HG02798 (cell line): ENCODE data around the gene ZBP1.
"Not testable (repeated sequence)": the region's sequence is repeated elsewhere in the genome, so short reads cannot be mapped to it uniquely, and the experiment has no call there.

Source experiments
- ATAC-seq: cut with Tn5 transposase; IDR thresholded peaks from one replicate; pipeline ENCODE4 v1.9.1; 2021; ENCODE audit warnings: mild to moderate bottlenecking; ENCODE audit not compliant: unreplicated experiment, poor library complexity

The ZBP1 gene

DNA sequence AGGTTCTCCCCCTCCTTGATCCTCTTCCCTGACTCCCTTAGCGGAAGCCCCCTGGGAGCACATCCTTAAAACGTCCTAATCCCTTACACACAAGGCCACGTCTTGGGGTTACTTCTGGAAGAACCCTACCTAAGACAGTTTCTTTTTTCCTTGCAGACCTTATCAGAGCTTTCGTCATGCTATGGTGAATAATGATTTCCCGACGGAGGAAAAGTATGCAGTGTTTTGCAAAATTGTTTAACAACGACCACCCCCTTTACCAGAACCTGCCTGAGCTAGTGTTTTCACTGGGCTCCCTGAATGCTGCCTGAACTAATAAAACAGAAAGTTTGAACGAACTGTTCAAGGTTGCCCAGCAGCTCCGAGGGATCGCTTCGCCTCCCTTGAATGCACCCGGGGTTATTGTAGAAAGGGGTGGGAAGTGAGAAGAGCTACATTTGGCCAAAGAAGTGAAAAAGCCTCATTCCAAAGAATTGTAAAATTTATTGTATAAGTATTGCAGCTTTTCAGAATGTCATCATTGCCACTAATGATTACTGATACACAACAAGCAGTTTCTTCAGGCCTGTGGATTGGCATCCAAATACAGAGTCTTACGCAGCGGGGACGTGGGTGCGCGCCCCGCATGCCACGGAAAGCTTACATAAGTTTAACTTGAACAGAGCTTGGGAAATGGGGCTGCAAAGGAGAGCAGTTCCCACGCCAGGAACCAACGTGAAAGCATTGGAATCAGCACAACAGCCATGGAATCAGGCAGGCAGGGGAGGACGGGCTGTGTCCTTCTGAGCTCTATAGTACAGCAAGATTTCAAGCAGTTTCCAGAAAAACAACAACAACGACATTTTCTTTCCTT lies 27.9 kb upstream of the ZBP1 start:
- ATAC-seq, result no peak

DNA sequence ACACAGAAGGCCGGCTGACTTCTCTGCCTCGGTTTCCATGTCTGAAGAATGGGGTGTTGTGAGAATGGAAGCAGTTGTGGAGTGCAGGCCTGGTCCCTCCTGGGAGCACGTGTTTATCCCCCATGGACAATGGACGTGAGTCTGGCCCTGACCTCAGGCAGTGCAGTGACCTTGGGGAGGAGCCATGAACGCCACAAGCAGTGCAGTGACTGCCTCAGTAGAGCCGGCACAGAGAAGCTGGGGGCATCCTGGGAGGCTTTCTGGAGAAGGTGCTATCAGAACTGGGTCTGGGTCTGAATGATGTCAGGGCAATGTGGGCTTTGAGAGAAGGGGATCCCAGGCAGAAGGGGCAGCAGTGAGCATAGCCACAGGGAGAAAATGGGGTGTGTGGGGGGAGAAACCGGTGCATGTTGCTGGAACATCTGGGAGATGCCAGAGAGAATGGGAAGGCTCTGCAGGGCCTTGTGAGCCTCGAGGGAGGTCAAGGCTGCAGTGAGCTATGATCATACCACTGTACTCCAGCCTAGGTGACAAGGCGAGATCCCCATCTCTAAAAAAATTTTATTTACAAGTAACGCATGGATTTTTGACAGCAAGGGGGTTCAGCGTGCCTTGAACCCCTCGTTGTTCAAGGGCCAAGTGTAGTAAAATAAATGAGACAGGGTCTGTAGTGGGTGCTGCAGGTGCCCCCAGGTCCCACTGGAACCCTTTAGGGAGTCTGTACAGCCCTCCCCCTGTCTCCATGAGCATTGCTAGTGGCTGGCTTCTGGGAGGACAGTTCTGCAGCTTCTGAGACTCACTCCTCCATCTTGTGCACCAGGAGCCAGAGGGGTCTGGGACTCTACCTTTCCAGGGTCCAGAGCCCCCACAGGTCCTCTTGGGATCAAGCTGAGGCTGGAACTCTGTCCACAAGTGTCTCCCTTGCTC lies 27.0 kb upstream of the ZBP1 start:
- no peak for ATAC-seq

DNA sequence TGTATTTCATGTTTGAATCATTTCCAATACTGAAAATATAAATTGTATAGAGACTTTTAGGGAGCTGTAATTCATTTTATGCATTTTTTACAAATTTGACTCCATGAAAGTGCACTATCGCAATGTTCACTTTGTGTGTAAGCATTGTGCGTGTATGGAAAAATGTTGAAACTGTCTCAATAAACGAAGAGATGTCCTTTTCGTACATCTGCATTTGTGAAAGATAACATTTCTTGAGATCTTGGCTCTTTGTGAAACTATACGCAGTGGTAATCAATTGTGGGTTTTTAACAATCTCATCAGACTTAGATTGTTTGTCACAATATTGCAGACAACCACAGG lies 18.6 kb upstream of the ZBP1 start:
- no peak for ATAC-seq

DNA sequence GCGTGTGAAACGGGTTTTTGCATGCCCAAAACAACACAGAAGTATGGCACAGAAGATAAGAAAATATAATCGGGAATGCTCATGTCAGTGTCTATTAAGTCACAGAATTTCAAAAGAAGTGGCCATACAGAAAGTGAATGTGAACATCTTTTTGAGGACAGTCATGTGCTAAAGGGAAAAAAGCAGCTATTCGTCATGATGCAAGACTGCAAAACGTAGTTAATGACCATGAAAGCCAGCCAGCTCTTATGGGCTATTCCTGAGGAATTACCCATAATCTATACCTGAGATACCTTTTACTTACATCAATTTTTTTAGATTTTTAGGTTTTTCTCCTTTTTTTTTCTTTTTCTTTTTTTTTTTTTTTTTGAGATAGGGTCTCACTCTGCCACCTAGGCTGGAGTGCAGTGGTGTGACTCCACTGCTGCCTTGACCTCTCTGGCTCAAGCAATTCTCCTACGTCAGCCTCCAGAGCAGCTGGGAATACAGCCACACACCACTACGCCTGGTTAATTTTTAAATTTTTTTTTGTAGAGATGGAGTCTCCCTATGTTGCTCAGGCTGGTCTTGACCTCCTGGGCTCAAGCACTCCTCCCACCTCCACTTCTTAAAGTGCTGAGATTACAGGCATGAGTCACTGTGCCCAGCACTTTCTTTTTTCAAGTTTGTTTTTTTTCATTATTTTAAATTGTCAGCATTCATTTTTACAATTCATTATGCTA lies 18.1 kb upstream of the ZBP1 start:
- ATAC-seq, result no peak

DNA sequence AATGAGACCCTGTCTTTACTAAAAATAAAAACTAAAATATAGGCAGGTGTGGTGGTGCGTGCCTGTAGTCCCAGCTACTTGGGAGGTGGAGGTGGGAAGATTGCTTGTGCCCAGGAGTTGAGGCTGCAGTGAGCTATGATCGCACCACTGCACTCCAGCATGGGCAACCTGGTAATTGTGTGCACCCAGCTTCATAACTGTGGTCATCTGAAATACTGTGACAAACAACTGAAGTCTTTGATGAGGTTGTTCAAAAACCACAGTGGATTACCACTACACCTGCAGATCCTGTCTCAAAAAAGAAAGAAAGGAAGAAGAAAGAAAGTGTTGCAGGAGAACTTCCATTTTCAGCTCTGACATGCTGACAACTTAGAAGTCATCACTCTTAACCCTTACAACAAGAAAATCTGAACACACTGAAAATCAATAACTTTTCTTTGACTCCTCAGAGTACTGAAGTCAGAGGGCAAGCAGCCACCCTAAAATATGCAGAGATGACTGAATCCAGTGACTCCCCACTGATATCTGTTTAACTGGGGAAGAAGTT lies 13.8 kb upstream of the ZBP1 start:
- no peak for ATAC-seq

DNA sequence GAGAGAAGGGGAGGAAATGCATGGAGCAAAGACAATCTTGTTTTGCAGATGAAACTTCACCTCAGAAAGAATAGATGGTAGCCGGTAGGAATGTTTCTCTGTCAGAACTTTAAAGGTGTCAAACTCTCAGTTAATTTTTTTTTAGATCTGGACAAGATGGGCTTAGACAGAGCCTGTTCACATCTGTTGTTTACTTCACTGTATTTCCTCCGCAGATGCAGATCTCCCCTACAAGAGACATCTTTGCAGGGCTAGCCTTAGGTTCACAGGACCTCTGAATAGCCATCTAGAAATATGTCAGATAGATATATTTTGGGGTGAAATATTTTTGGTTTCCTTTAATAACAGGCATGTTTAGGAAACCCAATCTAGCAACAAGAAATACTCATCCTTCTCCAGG lies 12.1 kb upstream of the ZBP1 start:
- ATAC-seq, result no peak

DNA sequence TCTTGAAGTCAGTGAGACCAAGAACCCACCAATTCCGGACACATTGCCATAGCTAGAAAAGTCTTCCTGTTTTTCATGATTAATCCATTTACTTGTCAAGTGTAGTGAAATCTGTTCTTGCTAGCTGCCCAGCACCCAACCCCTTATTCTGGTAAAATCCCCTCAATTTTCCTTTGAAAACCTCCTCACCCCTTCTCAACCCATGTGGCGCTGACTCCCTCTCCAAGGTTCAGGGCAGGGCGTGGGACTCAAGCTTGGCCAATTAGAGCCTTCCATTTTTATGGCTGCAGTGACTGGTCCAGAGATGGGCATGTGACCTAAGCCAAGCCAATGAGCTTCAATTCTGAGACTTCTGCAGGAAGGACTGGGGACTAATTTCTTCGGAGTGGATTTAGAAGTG lies 9.8 kb upstream of the ZBP1 start:
- no peak for ATAC-seq

DNA sequence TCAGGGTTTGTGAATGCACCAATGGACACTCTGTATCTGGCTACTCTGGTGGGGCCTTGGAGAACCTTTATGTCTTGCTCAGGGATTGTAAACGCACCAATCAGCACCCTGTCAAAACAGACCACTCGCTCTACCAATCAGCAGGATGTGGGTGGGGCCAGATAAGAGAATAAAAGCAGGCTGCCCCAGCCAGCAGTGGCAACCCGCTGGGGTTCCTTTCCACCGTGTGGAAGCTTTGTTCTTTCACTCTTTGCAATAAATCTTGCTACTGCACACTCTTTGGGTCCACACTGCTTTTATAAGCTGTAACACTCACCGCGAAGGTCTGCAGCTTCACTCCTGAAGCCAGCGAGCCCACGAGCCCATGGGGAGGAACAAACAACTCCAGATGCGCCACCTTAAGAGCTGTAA lies 9.3 kb upstream of the ZBP1 start:
- not testable (repeated sequence) for ATAC-seq

DNA sequence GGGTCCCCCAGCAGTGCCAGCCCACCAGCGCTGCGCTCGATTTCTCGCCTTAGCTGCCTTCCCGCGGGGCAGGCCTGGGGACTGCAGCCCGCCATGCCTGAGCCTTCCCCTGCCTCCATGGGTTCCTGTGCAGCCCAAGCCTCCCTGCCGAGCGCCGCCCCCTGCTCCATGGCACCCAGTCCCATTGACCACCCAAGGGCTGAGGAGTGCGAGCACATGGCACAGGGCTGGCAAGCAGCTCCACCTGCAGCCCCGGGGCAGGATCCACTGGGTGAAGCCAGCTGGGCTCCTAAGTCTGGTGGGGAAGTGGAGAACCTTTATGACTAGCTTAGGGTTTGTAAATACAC lies 8.7 kb upstream of the ZBP1 start:
- ATAC-seq, result not testable (repeated sequence)

DNA sequence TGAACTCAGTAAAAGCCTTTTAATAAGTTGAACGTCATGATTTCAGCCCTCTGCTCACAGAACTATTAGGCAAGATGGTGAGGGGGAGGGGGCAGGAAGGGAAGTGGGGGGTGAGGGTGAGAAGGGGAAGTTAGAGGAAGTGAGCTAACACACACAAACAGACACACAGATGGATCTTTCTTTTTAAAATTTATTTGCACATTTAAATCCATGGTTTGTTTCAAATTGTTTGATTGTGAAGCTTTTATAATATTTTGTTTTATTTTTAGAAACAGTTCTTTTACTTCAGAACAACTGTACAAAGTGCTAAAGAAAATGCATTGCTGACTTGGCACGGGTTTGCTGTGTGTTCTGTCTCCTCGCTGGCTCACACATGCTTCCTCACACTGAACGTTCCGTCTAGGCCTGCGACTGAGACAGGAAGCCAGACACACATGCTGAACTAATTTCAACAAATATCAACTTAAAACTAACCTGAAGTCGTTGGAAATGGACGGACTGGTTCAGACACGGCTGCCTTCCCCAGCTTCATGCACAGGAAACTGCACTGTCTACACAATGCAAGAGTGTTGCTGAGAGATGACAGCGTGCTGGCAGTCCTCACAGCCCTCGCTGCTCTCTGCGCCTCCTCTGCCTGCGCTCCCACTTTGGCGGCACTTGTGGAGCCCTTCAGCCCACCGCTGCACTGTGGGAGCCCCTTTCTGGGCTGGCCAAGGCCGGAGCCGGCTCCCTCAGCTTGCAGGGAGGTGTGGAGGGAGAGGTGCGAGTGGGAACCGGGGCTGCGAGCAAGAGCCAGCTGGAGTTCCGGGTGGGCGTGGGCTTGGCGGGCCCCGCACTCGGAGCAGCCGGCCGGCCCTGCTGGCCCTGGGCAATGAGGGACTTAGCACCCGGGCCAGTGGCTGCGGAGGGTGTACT lies 8.1 kb upstream of the ZBP1 start:
- no peak for ATAC-seq

DNA sequence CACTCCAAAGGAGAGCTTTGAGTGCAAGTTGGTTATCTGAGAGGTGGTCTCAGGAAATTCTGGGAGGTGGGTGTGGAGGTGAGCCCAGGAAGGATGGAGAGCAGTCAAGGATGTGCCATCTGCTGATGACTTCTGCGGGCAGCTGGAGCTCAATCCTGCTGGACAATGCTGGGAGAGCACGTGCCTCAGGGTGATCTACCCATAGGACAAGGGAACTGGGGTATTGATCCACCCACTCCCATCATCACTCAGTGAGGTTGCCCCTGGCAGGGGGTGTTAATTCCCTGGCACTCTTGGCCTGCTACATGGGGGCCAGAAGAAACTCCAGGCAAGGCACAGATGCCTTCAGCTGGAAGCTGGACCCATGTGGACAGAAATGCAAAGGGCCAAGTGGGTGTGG lies 7.1 kb upstream of the ZBP1 start:
- ATAC-seq, result no peak

DNA sequence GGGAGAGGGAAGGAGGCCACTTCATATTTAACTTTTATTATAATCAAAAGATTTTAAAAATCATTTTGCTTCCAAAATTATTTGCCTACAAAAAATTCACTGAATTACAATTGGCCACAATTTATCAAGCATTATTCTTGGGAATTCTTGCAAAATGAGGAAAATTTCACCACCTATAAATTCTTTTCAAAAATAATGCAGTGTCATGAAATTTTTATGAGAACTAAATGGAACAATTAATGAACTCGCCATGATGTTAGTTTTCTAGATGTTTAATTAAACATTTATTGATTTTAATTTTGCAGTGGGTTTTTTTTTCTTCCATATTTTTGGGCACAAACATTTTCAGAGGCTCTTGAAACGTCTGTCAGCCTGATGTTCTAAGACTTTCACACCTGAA lies 5.8 kb upstream of the ZBP1 start:
- ATAC-seq, result no peak

DNA sequence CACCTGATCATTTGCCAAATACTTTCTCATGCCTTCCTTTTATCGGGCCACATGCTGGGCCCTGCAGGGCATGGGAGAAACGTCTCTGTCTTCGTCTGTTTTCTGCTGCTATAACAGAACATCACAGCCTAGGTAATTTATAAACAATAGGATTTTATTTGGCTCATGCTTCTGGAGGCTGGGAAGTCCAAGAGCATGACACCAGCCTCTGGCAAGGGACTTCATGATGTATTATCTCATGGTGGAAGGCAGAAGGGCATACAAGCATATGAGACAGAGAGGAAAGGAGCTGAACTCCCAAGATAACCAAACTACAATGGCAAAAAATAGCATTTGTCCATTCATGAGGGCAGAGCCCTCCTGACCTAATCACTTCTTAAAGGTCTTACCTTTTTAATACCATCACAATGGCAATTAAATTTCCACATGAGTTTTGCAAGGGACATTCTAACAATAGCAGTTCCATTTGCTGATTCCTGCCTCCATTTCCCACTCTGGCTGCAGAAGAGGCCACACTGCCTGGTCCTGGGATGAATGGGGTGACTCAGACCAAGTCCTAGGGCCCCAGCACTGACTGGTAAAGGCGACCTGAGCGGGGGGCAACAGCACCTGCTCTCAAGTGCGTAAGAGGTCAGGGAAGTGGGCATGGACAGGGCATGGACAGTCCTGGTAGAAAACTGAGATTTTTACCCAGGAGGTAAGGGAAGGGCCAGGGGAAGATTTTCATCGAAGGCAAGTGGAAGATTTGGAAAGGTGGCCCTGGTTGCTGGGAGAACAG lies 5.1 kb upstream of the ZBP1 start:
- no peak for ATAC-seq

DNA sequence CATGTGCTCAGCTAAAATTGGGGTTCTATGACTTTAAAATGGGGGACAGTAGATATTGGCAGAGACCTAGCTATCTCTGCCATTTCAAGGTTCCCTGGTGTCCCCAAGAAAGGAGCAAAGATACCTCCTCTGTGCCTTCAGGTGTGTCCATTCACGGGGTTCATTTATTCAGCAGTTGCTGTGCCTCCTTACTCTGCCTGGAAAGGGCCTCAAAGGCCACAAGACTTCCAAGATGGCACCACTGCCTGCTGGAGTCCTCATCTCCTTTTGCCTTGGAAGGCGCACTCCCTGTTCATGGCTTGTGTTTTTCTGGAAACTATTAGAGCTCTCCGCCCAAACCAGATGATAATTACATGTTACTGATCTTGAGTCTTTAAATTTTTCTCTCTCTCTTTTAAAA lies 3.9 kb upstream of the ZBP1 start:
- ATAC-seq, result no peak

DNA sequence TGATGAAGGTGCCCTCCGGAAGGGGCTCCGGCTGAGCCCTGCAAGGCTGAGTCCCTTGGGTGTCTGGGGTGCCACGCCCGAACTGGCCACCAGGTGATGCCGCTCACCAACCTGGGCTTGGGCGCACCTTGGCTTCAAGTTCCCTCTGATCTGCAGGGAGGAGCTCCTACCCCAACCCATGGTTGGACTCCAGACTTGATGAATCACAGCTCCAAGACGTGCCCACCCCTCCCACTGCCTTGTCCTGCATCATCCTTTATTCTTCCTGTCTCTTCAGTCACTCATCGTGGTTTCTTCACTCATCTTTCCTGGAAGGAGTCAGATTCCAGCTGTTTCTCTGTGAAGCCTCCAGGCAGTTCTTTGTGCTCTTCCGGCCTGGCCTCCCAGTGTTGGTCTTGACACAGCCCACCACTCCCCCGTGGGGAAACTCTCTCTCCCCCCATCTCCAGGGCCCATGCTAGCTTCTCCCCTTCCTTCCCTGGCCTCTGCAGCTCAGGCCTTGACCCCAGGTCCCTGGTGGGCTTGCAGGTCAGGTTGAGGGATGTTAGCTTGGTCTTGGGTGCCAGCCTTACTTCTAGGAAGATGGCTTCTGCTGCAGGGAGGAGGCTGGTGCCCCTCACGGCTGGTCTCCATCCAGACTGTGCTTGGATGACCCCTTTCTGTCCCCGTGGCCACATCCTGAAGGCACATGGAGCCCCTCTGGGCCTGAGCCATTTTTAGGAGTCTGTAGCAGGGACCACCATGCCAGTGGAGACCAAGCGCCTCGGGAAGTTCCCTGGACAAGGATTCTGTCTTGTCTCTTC lies 2.6 kb upstream of the ZBP1 start:
- ATAC-seq, result no peak

DNA sequence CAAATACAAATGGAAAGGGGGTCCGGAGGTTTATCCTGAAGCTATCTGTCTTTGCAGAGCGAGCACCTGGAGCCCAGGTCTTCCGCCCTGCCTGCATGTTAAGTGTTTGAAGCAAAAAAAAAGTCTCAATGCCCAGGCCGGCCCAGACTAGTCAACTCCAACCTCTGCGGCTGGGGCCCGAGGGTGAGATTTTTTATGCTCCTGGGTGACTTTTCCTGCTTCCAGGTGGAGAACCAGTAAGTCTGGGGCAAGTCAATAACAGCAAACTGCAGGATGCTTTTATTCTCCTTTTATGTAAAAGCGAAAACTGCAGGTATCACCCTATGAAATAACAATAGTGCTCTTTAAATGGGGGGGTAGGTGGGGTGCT lies 2.0 kb upstream of the ZBP1 start:
- no peak for ATAC-seq

DNA sequence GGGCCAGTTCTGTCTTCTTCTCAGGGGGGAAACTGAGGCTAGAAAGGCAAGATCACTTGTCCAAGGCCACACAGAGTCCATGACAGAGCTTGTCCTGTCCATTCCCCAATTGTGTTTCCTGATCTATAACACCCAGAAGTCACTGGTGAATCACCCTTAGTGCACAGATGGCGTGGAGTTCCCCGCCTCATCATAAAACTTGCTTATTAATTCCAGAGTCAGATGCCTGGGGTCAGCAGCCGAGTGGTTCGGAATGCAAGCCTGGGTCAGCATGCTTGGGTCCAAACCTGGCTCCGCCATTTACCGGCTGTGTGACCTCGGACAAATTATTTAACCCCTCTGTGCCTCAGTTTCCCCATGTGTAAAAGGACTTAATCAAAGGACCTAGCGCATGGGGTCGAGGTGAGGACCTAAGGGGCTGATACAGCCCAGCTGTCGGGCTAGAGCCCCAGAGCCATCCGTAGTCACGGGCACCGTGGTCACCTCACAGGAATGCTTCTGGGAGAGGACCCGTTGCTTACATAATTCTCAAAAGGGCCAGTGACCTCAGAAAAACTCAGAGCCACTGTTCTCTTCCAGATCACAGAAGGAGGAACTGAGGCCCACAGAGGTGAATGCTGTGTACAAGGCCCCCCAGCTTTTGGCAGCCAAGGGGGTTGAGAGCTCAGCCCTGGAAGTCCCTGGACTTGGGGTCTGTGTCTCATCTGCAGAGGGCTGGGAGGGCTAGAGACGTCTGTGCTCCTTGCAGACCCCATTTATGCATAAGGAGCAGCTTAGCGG lies 1.4 kb upstream of the ZBP1 start:
- ATAC-seq, result no peak

DNA sequence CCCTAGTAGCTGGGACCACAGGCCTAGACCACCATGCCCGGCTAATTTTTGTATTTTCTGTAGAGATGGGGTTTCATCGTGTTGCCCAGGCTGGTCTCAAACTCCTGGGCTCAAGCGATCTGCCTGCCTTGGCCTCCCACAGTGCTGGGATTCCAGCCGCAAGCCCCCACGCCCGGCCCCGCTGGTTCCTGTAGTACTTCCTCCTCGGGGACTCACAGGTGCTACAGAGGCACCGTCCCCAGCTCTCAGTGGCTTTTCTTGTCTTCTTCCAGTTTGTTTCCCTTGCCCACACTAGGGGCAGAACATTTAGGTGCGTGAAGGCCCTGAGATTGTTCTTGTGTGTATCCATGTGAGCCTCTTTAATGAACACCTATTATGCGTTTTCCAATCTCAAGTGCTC lies 773 bp upstream of the ZBP1 start:
- ATAC-seq, result no peak
